ENCODE measurements around the gene MMS19.

MMS19 gene

GRCh38 chr10:97485647-97486281, 12.5 kb downstream of the MMS19 start:
- TF ChIP-seq CTCF (IDR thresholded peaks at IDR 0.05) = no peak
- Histone ChIP-seq H3K4me1 (ENCODE audit: control insufficient read depth in 1 of 2, insufficient read depth in 1 of 2, low read depth in 1 of 2, low read length in 1 of 2) (peaks cover 5 to 8% of the 10 kb centered on the region in 2 experiments), H3K9me3 (no peaks in the 10 kb centered on the region), H3K4me3 (ENCODE audit: low read depth in 1 of 2, low read length in 1 of 2) (no peak overlapping the region), H3K27ac (no peak overlapping the region), H3K27me3 (no peaks in the 10 kb centered on the region), H3K36me3 (peaks cover 5% of the 10 kb centered on the region)

- no peak overlapping the region for H3K4me3 ChIP-seq (ENCODE audit: low read depth in 1 of 2, low read length in 1 of 2)
- no peak for TF ChIP-seq CTCF (IDR thresholded peaks at IDR 0.05)
- no peak overlapping the region for H3K27ac ChIP-seq
- H3K27me3 ChIP-seq = no peaks in the 10 kb centered on the region
- no peaks in the 10 kb centered on the region for H3K4me1 ChIP-seq (ENCODE audit: control insufficient read depth in 1 of 2, insufficient read depth in 1 of 2, low read depth in 1 of 2, low read length in 1 of 2)
- H3K36me3 ChIP-seq = peaks cover 21% of the 10 kb centered on the region
- no peaks in the 10 kb centered on the region for H3K9me3 ChIP-seq
Measured at GRCh38 chr10:97483921-97484320, 14.3 kb downstream of the MMS19 start.

GRCh38 chr10:97483506-97483905, 14.7 kb downstream of the MMS19 start:
- H3K36me3 ChIP-seq = peaks cover 23% of the 10 kb centered on the region
- no peak overlapping the region for H3K4me3 ChIP-seq (ENCODE audit: low read depth in 1 of 2, low read length in 1 of 2)
- no peak for TF ChIP-seq CTCF (IDR thresholded peaks at IDR 0.05)
- no peak overlapping the region for H3K27ac ChIP-seq
- H3K27me3 ChIP-seq = no peaks in the 10 kb centered on the region
- no peaks in the 10 kb centered on the region for H3K4me1 ChIP-seq (ENCODE audit: control insufficient read depth in 1 of 2, insufficient read depth in 1 of 2, low read depth in 1 of 2, low read length in 1 of 2)
- H3K9me3 ChIP-seq = no peaks in the 10 kb centered on the region

- peaks cover 32% of the 10 kb centered on the region for H3K36me3 ChIP-seq
- no peak for TF ChIP-seq CTCF (IDR thresholded peaks at IDR 0.05)
Measured at GRCh38 chr10:97482381-97482780, 15.8 kb downstream of the MMS19 start.

GRCh38 chr10:97481071-97481470, 17.2 kb downstream of the MMS19 start:
- no peak overlapping the region for H3K27ac ChIP-seq
- H3K9me3 ChIP-seq = no peaks in the 10 kb centered on the region
- no peak overlapping the region for H3K4me3 ChIP-seq (ENCODE audit: low read depth in 1 of 2, low read length in 1 of 2)
- H3K4me1 ChIP-seq (ENCODE audit: control insufficient read depth in 1 of 2, insufficient read depth in 1 of 2, low read depth in 1 of 2, low read length in 1 of 2) = peaks cover 7 to 8% of the 10 kb centered on the region in 2 experiments
- peaks cover 42% of the 10 kb centered on the region for H3K36me3 ChIP-seq
- TF ChIP-seq CTCF (IDR thresholded peaks at IDR 0.05) = no peak
- H3K27me3 ChIP-seq = no peaks in the 10 kb centered on the region

More at GRCh38 chr10:97482381-97482780, 15.8 kb downstream of the MMS19 start:
- no peaks in the 10 kb centered on the region for H3K27me3 ChIP-seq
- H3K4me3 ChIP-seq (ENCODE audit: low read depth in 1 of 2, low read length in 1 of 2) = no peak overlapping the region
- no peaks in the 10 kb centered on the region for H3K4me1 ChIP-seq (ENCODE audit: control insufficient read depth in 1 of 2, insufficient read depth in 1 of 2, low read depth in 1 of 2, low read length in 1 of 2)
- no peaks in the 10 kb centered on the region for H3K9me3 ChIP-seq
- H3K27ac ChIP-seq = no peak overlapping the region
